Measurements from ENCODE around the gene KRTAP5-11. TPM values are rescaled to one million over a fixed set of nuclear protein-coding genes. Genes with fewer than 3 reads are reported as not detected.
A peak's percentile ranks its signal among the peaks of the same experiment; 100 is the strongest.

The KRTAP5-11 gene
- total RNA-seq, 2 experiments from 2014 or later = not detected

- POLR2A ChIA-PET = no interaction called here
- no peaks in the 10 kb centered on the region for H3K36me3 ChIP-seq (ENCODE audit: insufficient read depth, low read length)
- peaks cover 51% of the 10 kb centered on the region for H3K27me3 Mint-ChIP-seq
- no peak within 1 kb of the TSS for H3K27ac ChIP-seq (ENCODE audit: low read depth in 1 of 2, low read length in 2 of 2)
- TF ChIP-seq, protein P1, sequence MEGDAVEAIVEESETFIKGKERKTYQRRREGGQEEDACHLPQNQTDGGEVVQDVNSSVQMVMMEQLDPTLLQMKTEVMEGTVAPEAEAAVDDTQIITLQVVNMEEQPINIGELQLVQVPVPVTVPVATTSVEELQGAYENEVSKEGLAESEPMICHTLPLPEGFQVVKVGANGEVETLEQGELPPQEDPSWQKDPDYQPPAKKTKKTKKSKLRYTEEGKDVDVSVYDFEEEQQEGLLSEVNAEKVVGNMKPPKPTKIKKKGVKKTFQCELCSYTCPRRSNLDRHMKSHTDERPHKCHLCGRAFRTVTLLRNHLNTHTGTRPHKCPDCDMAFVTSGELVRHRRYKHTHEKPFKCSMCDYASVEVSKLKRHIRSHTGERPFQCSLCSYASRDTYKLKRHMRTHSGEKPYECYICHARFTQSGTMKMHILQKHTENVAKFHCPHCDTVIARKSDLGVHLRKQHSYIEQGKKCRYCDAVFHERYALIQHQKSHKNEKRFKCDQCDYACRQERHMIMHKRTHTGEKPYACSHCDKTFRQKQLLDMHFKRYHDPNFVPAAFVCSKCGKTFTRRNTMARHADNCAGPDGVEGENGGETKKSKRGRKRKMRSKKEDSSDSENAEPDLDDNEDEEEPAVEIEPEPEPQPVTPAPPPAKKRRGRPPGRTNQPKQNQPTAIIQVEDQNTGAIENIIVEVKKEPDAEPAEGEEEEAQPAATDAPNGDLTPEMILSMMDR (IDR thresholded peaks at IDR 0.05) = no peak
- no peak within 1 kb of the TSS for H3K4me3 Mint-ChIP-seq
- no peaks in the 10 kb centered on the region for H3K9me3 Mint-ChIP-seq
- H3K4me1 ChIP-seq (ENCODE audit: insufficient read depth, low read length) = no peaks in the 10 kb centered on the region
- no peaks in the 10 kb centered on the region for H3K4me1 Mint-ChIP-seq (ENCODE audit: low read depth)
- ATAC-seq (ENCODE audit: poor library complexity) = no peak
- H3K27ac Mint-ChIP-seq = no peak within 1 kb of the TSS
- no peaks in the 10 kb centered on the region for H3K9me3 ChIP-seq (ENCODE audit: control insufficient read depth in 1 of 2, insufficient read depth in 1 of 2, low read length in 2 of 2)
- H3K36me3 Mint-ChIP-seq (ENCODE audit: low read depth) = no peaks in the 10 kb centered on the region
- DNase-seq = no peak
- peaks cover 2 to 19% of the 10 kb centered on the region in 2 experiments for H3K27me3 ChIP-seq (ENCODE audit: control insufficient read depth in 1 of 2, insufficient read depth in 2 of 2, low read length in 2 of 2)
- H3K4me3 ChIP-seq (ENCODE audit: low read length) = no peak within 1 kb of the TSS
- CTCF ChIA-PET = no interaction called here
- intact Hi-C loops (cut with DNase I, micrococcal nuclease) = no loop called here
These were observed 17.4 kb downstream of the KRTAP5-11 start, which contains the start of gene KRTAP5-10 for GRCh38 chr11:71565263-71565662. KRTAP5-10 (plus strand) TSS chr11:71565563; CDS start chr11:71565588, 25 bp downstream.

DNA sequence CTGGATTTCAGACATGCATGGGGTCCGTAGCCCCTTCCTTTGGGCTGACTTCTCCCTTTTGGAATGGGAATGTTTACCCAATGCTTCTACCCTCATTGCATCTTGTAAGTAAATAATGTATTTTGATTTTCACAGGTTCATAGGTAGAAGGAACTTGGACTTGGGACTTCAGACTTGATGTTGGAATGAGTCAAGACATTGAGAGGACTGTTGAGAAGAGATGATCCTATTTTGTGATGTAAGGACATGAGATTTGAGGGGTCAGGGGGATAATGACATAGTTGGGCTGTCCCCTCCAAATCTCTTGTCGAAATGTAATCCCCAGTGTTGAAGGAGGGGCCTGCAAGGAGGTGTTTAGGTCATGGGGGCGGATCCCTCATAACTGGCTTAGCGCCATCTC is 18.2 kb downstream of the KRTAP5-11 start:
- TF ChIP-seq, protein P1 (IDR thresholded peaks at IDR 0.05) = no peak
- Mint-ChIP-seq H3K9me3 (no peaks in the 10 kb centered on the region), H3K27ac (no peak overlapping the region), H3K4me1 (ENCODE audit: low read depth) (no peaks in the 10 kb centered on the region), H3K27me3 (peaks cover 56% of the 10 kb centered on the region), H3K36me3 (ENCODE audit: low read depth) (no peaks in the 10 kb centered on the region), H3K4me3 (no peak overlapping the region)
- no peak for ATAC-seq (ENCODE audit: poor library complexity)
- Histone ChIP-seq H3K9me3 (ENCODE audit: control insufficient read depth in 1 of 2, insufficient read depth in 1 of 2, low read length in 2 of 2) (no peaks in the 10 kb centered on the region), H3K27me3 (ENCODE audit: control insufficient read depth in 1 of 2, insufficient read depth in 2 of 2, low read length in 2 of 2) (peaks cover 2 to 19% of the 10 kb centered on the region in 2 experiments), H3K4me1 (ENCODE audit: insufficient read depth, low read length) (no peaks in the 10 kb centered on the region), H3K27ac (ENCODE audit: low read depth in 1 of 2, low read length in 2 of 2) (no peak overlapping the region), H3K36me3 (ENCODE audit: insufficient read depth, low read length) (no peaks in the 10 kb centered on the region), H3K4me3 (ENCODE audit: low read length) (no peak overlapping the region)
- intact Hi-C loops (cut with DNase I, micrococcal nuclease) = no loop called here
- CTCF ChIA-PET = no interaction called here
- DNase-seq = no peak
- POLR2A ChIA-PET = no interaction called here

- Histone ChIP-seq H3K27me3 (ENCODE audit: control insufficient read depth in 1 of 2, insufficient read depth in 2 of 2, low read length in 2 of 2) (peaks cover 2 to 19% of the 10 kb centered on the region in 2 experiments), H3K4me1 (ENCODE audit: insufficient read depth, low read length) (no peaks in the 10 kb centered on the region), H3K9me3 (ENCODE audit: control insufficient read depth in 1 of 2, insufficient read depth in 1 of 2, low read length in 2 of 2) (no peaks in the 10 kb centered on the region), H3K4me3 (ENCODE audit: low read length) (no peak overlapping the region), H3K27ac (ENCODE audit: low read depth in 1 of 2, low read length in 2 of 2) (no peak overlapping the region), H3K36me3 (ENCODE audit: insufficient read depth, low read length) (no peaks in the 10 kb centered on the region)
- ChIA-PET POLR2A (no interaction called here), CTCF (no interaction called here)
- intact Hi-C loops (cut with DNase I, micrococcal nuclease) = no loop called here
- H3K27ac Mint-ChIP-seq = no peak overlapping the region
- H3K4me3 Mint-ChIP-seq = no peak overlapping the region
- TF ChIP-seq, protein P1 (IDR thresholded peaks at IDR 0.05) = no peak
- no peaks in the 10 kb centered on the region for H3K9me3 Mint-ChIP-seq
- peak in 3 of 14 experiments; percentile 4 to 43 (median 34) for DNase-seq
- H3K4me1 Mint-ChIP-seq (ENCODE audit: low read depth) = no peaks in the 10 kb centered on the region
- no peak for ATAC-seq (ENCODE audit: poor library complexity)
- peaks cover 66% of the 10 kb centered on the region for H3K27me3 Mint-ChIP-seq
- H3K36me3 Mint-ChIP-seq (ENCODE audit: low read depth) = no peaks in the 10 kb centered on the region
These were observed 19.3 kb downstream of the KRTAP5-11 start for GRCh38 chr11:71563406-71563805.
